SK-N-DZ (cell line): Measurements from ENCODE around the gene SEC14L6. TPM values are rescaled to one million over a fixed set of nuclear protein-coding genes. Genes with fewer than 3 reads are reported as not detected.
"Not testable (repeated sequence)": the region's sequence is repeated elsewhere in the genome, so short reads cannot be mapped to it uniquely, and the experiment has no call there.

ENCODE experiments used
- DNase-seq: peaks from one replicate; pipeline ENCODE4 v3.0.0-alpha.2; 2015; ENCODE audit warnings: low spot score
- polyA plus RNA-seq, 2 experiments: library from polyadenylated mRNA; depleted of rRNA; stranded (reverse); fragments of >200 nt; gene quantifications; 2 replicates each; pipeline ENCODE4 v1.2.3, GENCODE V29; 2014

The SEC14L6 gene
- polyA plus RNA-seq (2014; cell fraction: cytosol; rRNA removed) = not detected in 2 replicates
- not detected in 2 replicates for polyA plus RNA-seq (2014; cell fraction: nucleus; rRNA removed)

- DNase-seq = no peak
These were observed at the start of gene SEC14L6 for GRCh38 chr22:30546616-30547015. SEC14L6 (minus strand) TSS chr22:30546741; CDS start chr22:30546682, 59 bp downstream.

DNA sequence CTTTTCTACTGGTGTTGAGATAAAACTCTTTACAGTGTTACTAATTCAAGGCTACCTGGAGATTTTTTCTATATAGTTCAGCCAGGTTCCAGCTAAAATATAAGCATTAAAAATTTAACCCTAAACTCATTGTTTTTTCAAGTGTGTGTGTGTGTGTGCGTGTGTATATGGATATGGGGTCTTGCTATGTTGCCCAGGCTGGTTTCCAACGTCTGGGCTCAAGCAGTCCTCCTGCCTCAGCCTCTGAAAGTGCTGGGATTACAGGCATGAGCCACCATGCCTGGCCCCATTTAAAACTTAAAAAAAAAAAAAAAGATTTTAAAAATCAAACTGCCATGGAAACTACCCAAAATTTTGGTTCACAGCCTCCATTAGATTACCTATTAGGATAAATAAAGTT is 49.7 kb upstream of the SEC14L6 start:
- DNase-seq = no peak

GRCh38 chr22:30592360-30592713 is 45.8 kb upstream of the SEC14L6 start:
- not testable (repeated sequence) for DNase-seq

DNA sequence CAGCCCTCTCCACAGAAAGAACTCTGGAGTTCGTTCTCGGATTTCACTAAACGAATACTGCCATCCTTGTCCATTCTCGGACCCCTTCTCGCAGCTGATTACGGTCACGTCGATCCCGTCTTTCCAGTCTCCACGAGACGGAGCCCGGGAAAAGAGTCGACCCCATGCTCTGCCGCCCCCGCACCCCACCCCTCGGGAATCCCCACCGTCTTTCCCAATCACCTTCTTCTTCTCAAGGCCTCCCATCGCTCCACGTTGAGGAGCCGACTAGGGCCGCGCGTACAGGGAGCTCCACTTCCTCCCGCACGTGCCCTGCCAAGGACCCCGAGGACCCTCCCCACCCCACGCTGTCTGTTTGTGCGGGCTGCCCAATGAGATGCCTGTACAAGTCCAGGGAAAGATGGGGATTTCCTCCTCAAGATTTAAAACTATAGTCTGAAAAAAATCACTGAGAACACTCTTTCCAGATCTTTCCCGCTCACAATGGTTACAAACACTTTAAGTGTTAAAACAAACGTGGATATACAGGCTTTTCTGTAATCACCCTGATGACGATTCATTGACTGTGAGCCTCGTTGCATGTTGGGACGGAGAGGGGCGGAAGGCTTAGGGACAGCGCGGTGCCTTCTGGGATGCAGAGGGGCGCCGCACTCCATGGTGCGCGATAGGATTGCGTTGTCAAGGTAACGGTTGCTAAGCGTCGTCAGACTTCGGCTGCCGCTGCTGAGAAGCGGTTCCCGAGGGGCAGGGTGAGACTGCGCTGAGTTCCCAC is 45.2 kb upstream of the SEC14L6 start, which contains the start of gene PES1:
TSS of gene PES1 (minus strand) at position 323 of the 772 bp plus-strand sequence. CDS start at position 246, 77 bp downstream.
- peak; percentile 99 for DNase-seq

GRCh38 chr22:30591191-30591587 is 44.6 kb upstream of the SEC14L6 start:
- DNase-seq = no peak

DNA sequence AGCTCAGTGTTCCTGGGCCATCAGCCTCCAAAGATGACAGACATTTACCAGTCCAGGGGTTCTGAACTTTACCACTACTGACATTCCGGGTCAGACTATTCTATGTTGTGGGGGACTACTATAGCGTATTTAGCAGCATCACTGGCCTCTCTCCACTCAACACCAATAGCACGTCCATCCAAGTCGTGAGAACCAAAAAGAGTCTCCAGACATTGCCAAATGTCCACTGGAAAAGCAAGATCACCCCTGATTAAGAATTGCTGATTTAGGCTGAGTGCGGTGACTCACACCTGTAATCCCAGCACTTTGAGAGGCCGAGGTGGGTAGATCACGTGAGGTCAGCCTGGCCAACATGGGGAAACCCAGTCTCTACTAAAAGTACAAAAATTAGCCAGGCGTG is 39.9 kb upstream of the SEC14L6 start:
- no peak for DNase-seq

- no peak for DNase-seq
These were observed 37.9 kb upstream of the SEC14L6 start for GRCh38 chr22:30584441-30584840.

- DNase-seq = no peak
These were observed 36.4 kb upstream of the SEC14L6 start for GRCh38 chr22:30582788-30583545.

DNA sequence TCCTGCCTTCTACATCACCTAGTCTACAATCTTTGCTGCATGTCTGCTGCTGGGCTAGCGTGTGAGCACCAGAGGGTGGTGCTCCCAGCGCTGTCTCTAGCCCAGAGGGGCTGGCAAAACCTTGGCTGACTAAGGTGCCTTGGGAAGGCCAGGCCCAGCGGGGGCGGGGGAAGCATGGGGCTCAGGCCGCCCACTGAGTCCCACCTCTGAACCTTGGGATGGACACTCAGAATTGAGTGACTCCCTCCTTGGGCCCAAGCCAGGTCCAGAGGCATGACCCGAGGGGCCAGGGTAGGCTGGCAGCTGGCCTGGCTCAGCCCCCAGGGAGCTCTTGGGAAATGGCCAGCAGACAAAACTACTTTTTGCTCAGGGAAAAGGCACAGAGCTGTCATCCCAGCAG is 35.5 kb upstream of the SEC14L6 start:
- no peak for DNase-seq

GRCh38 chr22:30580896-30581295 is 34.4 kb upstream of the SEC14L6 start:
- DNase-seq = no peak

GRCh38 chr22:30578481-30578880 is 31.9 kb upstream of the SEC14L6 start:
- DNase-seq = no peak

- DNase-seq = no peak
These were observed 29.3 kb upstream of the SEC14L6 start for GRCh38 chr22:30575859-30576258.

- DNase-seq = no peak
These were observed 28.6 kb upstream of the SEC14L6 start for GRCh38 chr22:30574997-30575671.

GRCh38 chr22:30574095-30574981 is 27.8 kb upstream of the SEC14L6 start, which contains the start of gene GAL3ST1:
GAL3ST1 (minus strand) TSS chr22:30574665; CDS start chr22:30557392, 17,273 bp downstream.
- DNase-seq = no peak

DNA sequence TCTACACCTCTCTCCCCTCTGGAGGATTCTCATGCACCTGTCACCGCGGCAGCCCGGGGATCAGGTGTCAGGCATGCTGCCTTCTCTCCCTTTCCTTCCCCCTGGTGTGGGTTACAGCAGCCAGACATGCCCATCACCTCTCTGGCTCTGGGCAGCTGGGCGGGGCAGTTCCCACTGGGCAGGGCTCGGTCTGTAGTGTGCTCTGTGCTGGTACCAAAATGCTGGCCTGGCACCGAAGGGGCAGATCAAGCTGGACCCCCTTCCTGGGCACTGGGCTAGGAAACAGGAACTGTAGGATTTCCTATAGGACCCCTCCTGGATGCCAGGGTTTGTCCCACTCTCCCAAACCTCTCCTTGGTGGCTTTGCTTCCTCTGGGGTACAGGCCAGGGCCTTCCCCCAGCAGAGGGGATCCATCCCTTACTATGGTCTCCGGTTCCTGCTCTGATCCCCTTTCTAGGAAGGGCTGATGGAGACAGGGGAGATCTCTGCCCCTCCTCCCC is 27.1 kb upstream of the SEC14L6 start:
- DNase-seq = no peak

GRCh38 chr22:30572840-30573593 is 26.5 kb upstream of the SEC14L6 start:
- DNase-seq = no peak

GRCh38 chr22:30572210-30572609 is 25.7 kb upstream of the SEC14L6 start:
- DNase-seq = no peak

DNA sequence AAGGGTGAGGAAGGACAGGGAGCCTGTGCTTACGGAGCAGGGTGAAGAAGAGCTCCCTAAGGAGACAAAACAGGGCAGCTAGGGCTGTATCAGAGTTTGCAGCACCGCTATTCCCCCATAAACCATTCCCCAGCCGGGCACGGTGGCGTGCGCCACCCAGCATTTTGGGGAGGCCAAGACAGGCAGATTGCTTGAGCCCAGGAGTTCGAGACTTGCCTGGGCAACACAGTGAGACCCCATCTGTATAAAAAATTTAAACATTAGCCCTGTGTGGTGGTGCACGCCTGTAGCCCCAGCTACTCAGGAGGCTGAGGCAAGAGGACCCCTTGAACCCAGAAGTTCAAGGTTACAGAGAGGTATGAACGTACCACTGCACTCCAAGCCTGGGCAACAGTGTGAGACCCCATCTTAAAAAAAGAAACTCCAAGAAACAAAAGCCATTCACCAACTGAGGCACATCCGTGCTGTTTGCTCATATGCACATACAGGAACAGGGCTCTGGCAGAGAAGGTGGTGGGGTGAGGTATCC is 23.2 kb upstream of the SEC14L6 start:
- DNase-seq = no peak

DNA sequence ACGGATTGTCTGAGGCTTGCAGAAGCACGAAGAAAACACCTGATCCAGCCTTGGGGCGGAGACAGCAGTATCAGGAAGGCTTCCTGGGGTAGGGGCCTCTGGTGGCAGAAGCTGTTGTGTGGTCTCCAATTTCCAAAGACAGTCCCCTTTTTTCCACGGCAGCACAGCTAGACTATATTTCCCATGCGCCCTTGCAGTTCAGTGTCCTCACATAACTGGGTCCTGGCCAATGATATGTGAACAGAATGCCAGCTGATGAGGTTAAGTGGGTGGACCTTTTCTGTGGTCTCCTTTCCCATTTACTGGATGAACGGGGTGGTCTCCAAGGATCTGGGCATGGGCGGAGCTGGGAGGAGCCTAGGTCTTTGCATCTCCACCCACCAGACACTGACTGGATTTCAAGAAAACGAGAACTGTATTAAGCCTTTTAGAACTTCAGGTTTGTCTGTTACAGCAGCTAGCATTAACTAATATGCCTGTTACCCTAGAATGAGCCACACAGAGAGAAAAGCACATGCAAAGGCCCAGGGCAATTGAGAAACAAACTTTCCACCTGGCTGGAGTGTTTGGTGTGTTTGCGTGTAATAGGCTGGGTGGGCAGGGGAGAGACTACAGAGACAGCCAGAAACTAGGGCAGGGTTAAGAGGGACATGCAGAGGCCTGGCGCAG is 21.7 kb upstream of the SEC14L6 start:
- DNase-seq = peak; percentile 81
